ENCODE results near the gene MRGPRF.

MRGPRF gene

DNA sequence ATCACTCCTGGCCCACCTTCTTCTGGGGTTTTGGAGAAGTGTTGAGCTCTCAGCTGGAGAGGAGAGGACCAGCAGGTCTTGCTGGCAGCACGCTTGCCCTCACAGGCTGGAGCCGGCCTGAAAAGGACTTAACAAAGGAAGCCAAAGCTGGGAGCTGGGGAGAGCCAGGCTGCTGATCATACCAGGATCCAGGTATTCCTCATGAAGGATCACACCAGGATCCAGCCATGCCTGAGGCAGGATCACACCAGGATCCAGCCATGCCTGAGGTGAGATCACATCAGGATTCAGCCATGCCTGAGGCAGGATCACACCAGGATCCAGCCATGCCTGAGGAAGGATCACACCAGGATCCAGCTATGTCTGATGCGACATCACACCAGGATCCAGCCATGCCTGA is 49.3 kb downstream of the MRGPRF start:
- DNase-seq (ENCODE audit: low read depth in 2 of 2) = no peak

GRCh38 chr11:68962527-68963250 is 50.4 kb downstream of the MRGPRF start:
- peak in 1 of 2 donors; percentile 7 for DNase-seq (ENCODE audit: low read depth in 2 of 2)

DNA sequence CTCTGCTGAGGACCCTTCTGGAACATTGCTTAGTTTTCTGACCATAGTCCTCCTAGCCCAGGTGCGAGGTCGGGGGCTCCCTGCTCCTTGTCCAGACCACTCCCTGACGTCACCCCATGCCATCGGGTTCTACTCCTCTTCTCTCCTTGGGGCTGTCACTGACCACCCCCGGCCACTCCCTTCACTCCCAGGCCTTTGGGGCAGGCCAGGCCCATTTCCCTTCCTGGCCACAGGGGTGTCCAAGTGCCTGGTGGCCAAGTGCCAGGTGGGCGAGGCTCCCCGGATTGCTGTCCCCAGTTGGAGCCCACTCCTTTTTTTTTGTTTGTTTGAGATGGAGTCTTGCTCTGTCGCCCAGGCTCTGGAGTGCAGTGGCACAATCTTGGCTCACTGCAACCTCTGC is 51.8 kb downstream of the MRGPRF start:
- DNase-seq (ENCODE audit: low read depth in 2 of 2) = no peak

- no peak for DNase-seq (ENCODE audit: low read depth in 2 of 2)
Observed at GRCh38 chr11:68960294-68961071, 52.6 kb downstream of the MRGPRF start.

- DNase-seq (ENCODE audit: low read depth in 2 of 2) = no peak
Observed at GRCh38 chr11:68959465-68960293, 53.4 kb downstream of the MRGPRF start.

DNA sequence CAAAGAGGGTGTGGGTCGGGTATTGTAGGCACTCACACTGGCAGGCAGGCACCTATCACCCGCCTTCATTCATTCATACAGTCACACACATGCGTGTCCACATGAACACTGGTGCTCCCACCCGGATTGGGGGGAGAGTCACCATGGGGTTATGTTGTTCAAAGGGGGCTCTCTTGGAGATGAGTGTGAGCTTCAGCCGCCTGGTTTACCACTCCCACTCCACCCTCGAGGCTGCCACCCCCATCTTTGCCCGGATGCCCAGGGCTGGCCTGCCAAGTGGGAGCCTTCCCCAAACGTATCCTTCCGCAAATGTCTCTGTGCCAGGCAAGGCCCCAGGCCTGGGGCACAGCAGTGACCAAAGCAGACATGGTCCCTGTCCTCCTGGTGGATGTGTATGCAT is 54.8 kb downstream of the MRGPRF start:
- no peak for DNase-seq (ENCODE audit: low read depth in 2 of 2)

- no peak for DNase-seq (ENCODE audit: low read depth in 2 of 2)
Observed at GRCh38 chr11:68956547-68957254, 56.3 kb downstream of the MRGPRF start.

- DNase-seq (ENCODE audit: low read depth in 2 of 2) = no peak
Observed at GRCh38 chr11:68956142-68956541, 56.9 kb downstream of the MRGPRF start.

- DNase-seq (ENCODE audit: low read depth in 2 of 2) = no peak
Observed at GRCh38 chr11:68955607-68955958, 57.5 kb downstream of the MRGPRF start.

DNA sequence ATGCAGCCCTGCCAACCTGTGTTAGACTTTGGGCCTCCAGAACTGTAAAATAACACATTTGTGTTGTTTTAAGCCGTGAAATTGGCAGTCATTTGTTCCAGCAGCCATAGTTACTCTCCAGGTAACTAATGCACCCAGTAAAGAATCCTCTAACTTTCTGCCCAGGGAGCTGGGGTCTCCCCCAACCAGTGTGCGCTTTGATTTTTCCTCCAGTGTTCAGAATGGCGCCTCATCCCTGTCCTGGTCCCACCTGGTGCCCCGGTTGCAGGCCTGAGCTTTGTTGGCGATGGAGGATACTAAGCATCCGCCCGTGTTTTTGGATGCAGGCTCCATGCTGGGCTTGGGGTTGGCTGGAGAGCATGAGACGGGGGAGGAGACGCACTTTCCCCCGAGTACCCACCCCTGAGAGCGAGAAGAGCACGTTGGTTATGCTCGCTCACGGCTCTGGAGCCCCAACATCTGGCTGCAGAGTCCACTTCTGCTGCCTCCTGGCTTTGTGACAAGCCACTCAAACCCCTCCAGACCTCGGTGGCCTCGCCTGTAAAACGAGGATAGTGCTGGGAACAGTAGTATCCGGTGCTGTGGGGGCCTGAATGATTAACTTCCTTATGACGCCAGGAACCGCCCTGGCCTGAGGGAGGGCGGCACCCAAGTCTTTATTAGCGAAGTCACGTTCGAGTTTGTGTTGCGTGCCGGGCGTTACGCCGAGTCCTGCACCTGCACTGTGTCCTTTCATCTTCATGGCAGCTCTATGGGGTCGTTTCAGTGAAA is 58.0 kb downstream of the MRGPRF start:
- no peak for DNase-seq (ENCODE audit: low read depth in 2 of 2)
